GM18907 (cell line): ENCODE results near the gene TNRC18.
"Not testable (repeated sequence)": the region's sequence is repeated elsewhere in the genome, so short reads cannot be mapped to it uniquely, and the experiment has no call there.

Experiments
- ATAC-seq: cut with Tn5 transposase; IDR thresholded peaks from one replicate; pipeline ENCODE4 v1.9.1; 2021; ENCODE audit warnings: mild to moderate bottlenecking, moderate library complexity; ENCODE audit not compliant: unreplicated experiment

Gene TNRC18

DNA sequence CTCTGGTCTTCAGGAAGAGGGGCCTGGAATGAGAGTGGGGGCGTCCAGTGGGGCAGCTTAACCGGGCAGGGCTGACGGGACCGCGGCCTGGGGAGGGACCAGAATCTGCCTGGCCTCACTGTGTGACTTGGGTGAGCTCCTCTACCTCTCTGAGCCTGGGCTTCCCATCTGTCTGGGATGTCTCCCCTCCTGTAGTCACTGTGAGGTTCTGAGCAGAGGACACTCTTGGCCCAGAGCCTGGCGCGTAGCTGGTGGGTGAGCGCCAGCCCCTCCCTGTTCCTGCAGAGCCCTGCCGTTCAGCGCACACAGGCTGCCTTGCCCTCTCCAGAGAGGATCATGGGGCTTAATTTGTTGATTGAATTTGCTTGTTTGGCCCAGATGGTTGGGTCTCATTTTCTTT is 148.1 kb downstream of the TNRC18 start:
- not testable (repeated sequence) for ATAC-seq

DNA sequence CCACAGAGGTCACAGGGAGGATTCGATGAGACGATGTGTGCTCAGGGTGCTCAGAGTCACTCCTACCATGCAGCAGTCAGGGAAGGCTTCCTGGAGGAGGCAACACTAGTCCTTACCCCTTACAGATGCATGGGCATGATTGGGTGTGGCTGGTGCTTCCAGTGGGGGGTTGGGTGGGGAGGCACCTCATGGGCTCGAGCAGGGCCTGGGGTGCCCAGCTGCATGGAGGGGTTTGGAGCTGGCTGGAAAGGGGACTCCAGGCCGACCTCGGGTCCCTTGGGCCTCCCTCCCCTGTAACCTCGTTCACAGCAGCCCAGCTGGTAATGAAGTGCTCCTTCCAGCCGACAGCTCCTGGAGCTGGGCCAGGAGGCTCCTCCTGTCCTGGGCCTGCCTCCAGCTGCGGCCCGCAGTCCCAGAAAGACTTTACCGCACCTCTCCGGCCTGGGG is 148.6 kb downstream of the TNRC18 start:
- ATAC-seq, result not testable (repeated sequence)

GRCh38 chr7:5274441-5274840 is 149.2 kb downstream of the TNRC18 start:
- no peak for ATAC-seq

DNA sequence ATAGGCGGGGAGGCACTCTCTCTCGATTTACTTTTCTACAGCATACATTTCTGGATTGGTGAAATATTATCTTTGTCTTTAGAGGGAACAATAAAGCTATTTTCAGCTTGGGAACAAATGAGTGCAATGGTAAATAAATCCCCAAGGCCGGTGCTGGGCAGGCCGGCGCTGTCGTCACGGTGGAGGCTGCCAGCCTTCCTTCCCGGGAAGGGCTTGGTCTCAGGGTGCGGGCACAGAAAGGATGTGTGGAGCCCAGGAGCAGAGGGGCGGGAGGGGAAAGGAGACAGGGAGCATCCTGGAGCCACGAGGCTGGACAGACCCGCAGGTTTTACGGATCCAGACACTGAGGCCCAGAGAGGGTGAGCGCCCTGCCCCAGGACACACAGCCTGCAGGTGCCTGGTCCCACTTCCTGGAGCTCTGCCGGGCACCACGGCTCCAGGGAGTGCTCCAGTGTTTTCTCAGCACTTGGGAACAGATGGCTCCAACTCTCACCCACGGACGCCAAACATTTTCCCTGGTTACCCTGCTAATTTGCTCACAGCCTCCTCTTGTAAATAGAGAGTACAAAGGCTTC is 149.7 kb downstream of the TNRC18 start:
- ATAC-seq, result not testable (repeated sequence)

- ATAC-seq, result no peak
Measured at GRCh38 chr7:5270788-5271187, 152.8 kb downstream of the TNRC18 start.

DNA sequence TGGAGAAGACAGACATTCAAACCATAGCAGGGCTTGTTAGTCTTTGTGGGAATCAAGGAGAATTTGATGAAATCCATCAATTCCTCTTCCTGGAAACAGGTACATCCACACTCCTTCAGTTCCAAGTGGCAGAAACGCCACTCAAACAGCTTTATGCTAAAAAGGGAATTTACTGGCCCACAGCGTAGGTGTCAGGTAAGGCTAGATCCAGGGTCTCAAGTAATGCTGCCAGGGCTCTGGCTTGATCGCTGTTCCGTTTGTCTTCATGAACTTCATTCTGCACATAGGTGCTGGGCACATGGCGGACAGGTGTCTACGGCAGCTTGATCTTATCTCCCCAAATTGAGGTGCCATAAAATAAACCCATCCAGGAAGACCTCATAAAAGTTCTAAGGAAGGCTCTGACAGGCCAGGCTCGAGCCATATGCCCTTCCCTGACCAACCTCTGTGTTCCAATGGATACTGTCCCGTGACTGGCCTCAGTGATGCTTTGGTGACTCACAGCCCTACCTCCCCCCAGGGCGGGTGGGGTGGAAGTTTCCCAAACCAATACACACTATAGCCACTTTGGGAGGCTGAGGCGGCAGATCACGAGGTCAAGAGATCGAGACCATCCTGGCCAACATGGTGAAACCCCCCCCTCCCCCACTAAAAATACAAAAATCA is 153.5 kb downstream of the TNRC18 start:
- ATAC-seq, result not testable (repeated sequence)

DNA sequence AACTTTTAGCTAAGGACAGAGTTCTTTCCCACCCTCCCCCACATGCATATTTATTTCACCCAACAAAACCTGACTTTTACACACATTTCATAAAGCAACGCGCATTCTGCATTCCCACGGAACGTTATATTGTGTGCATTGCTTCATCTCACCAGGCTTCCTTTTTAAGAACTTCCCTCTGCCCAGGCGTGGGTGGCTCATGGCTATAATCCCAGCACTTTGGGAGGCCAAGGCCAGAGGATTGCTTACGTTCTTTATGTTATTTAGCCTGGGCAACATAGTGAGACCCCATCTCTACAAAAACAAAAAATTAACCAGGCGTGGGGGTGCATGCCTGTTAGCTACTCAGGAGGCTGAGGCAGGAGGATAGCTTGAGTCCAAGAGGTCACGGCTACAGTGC is 155.8 kb downstream of the TNRC18 start:
- ATAC-seq, result not testable (repeated sequence)

- no peak for ATAC-seq
Measured at GRCh38 chr7:5266191-5267028, 157.2 kb downstream of the TNRC18 start.

- no peak for ATAC-seq
Measured at GRCh38 chr7:5265320-5266190, 158.1 kb downstream of the TNRC18 start.

DNA sequence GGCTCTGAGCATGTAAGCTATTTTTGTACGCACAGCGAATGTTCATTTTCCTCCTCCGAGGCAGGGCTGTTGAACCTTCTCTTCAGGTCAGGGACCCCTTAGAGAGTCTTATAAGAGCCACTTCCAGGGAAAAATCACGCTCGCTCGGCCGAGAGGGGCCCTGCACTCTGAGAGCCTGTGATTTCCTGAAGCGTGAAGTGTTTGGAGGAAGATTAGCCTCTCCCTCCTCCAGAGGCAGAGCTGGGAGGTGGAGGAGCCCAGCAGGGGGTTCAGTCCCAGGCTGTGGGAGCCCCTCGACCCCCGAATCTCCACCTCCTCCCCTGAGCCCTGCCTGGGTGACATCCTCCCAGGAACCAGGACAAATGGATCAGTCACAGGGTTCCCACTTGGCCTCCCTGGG is 160.6 kb downstream of the TNRC18 start:
- not testable (repeated sequence) for ATAC-seq

DNA sequence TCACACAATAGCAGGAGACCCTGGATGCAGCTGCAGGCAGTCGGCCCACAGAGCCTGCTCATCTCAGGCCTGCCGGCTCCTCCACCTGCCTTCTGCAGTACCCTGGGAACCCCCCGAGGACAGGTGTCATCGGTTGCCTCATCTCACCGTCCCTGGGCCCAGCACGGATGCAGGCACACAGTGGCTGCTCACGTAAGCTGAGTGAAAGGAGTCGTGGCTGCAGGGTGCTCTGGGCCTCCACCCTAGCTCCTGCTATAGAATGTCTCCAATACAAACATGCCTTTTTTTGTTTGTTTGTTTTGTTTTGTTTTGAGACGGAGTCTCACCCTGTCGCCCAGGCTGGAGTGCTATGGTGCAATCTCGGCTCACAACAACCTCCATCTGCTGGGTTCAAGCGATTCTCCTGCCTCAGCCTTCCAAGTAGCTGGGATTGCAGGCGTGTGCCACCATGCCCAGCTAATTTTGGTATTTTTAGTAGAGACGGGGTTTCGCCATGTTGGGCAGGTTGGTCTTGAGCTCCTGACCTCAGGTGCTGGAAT is 163.0 kb downstream of the TNRC18 start:
- not testable (repeated sequence) for ATAC-seq
